Bronchial epithelial cell (primary cell): ENCODE measurements around the gene IFI27L2. TPM values are rescaled to one million over a fixed set of nuclear protein-coding genes. Genes with fewer than 3 reads are reported as not detected.

Source experiments
- DNase-seq: peaks from one replicate; pipeline ENCODE4 v3.0.0-alpha.2; 2010; ENCODE audit warnings: low read depth
- FAIRE-seq: peaks from 2 replicates; lab custom pipeline; 2011; peaks lifted over from hg19 to GRCh38; lab: Jason Lieb, UNC
- H3K27me3 ChIP-seq: 2 replicates; pipeline ENCODE4 v1.5.1; 2011; ENCODE audit warnings: low read length; ENCODE audit not compliant: control insufficient read depth, insufficient read depth
- H3K36me3 ChIP-seq: 2 replicates; pipeline ENCODE4 v1.5.1; 2011; ENCODE audit warnings: low read length; ENCODE audit not compliant: control insufficient read depth, insufficient read depth
- H3K4me3 ChIP-seq: 2 replicates; pipeline ENCODE4 v1.5.1; 2011; ENCODE audit warnings: mild to moderate bottlenecking, low read depth, low read length, control low read depth
- total RNA-seq: library from RNA; depleted of rRNA; stranded (reverse); fragments of >200 nt; gene quantifications from 2 replicates; pipeline ENCODE4 v1.2.1, GENCODE V29; 2014
- TF ChIP-seq, protein P1 (sequence below): IDR thresholded peaks from 2 replicates; pipeline ENCODE4 v1.5.1; 2011; ENCODE audit warnings: mild to moderate bottlenecking, moderate library complexity, low read length, control low read depth, inconsistent platforms; ENCODE audit not compliant: insufficient read depth, severe bottlenecking

IFI27L2 gene
- total RNA-seq, 1 donor from 2014 or later: 44.5 TPM

- TF ChIP-seq, protein P1, sequence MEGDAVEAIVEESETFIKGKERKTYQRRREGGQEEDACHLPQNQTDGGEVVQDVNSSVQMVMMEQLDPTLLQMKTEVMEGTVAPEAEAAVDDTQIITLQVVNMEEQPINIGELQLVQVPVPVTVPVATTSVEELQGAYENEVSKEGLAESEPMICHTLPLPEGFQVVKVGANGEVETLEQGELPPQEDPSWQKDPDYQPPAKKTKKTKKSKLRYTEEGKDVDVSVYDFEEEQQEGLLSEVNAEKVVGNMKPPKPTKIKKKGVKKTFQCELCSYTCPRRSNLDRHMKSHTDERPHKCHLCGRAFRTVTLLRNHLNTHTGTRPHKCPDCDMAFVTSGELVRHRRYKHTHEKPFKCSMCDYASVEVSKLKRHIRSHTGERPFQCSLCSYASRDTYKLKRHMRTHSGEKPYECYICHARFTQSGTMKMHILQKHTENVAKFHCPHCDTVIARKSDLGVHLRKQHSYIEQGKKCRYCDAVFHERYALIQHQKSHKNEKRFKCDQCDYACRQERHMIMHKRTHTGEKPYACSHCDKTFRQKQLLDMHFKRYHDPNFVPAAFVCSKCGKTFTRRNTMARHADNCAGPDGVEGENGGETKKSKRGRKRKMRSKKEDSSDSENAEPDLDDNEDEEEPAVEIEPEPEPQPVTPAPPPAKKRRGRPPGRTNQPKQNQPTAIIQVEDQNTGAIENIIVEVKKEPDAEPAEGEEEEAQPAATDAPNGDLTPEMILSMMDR: no peak
- FAIRE-seq: no peak
- Histone ChIP-seq H3K4me3 (no peak overlapping the region), H3K27me3 (peaks cover 2% of the 10 kb centered on the region), H3K36me3 (no peaks in the 10 kb centered on the region)
- no peak for DNase-seq
Measured at GRCh38 chr14:94170136-94170535, 40.7 kb upstream of the IFI27L2 start.

DNA sequence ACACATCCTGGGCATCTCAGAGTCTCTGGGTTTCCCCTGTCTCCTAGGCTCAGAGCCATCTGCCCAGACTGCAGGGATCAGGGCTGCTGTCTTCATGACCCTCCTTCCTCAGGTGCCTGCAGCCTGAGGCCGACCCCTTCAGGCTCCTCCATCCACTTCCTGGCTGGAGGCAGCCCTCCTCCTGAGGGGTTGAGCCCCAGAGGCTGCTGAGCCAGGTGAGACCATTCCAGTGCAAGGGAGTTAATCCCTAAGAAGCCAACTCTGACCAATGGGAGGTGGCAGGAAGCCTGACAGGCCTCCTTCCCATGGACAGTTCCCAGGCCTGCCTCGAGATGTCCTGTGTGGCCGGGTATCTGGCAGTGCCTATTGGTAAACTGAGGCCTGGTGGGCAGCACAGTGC lies 36.3 kb upstream of the IFI27L2 start:
- no peaks in the 10 kb centered on the region for H3K36me3 ChIP-seq
- peaks cover 6% of the 10 kb centered on the region for H3K27me3 ChIP-seq
- FAIRE-seq (no peak), DNase-seq (no peak)
- H3K4me3 ChIP-seq: no peak overlapping the region
- TF ChIP-seq, protein P1: no peak

GRCh38 chr14:94164685-94165431 lies 35.5 kb upstream of the IFI27L2 start:
- no peaks in the 10 kb centered on the region for H3K36me3 ChIP-seq
- TF ChIP-seq, protein P1: no peak
- DNase-seq (no peak), FAIRE-seq (no peak)
- peaks cover 6% of the 10 kb centered on the region for H3K27me3 ChIP-seq
- H3K4me3 ChIP-seq: no peak overlapping the region

GRCh38 chr14:94163796-94164195 lies 34.4 kb upstream of the IFI27L2 start:
- no peak for DNase-seq
- Histone ChIP-seq H3K4me3 (no peak overlapping the region), H3K36me3 (no peaks in the 10 kb centered on the region), H3K27me3 (peaks cover 6% of the 10 kb centered on the region)
- TF ChIP-seq, protein P1: no peak
- no peak for FAIRE-seq

DNA sequence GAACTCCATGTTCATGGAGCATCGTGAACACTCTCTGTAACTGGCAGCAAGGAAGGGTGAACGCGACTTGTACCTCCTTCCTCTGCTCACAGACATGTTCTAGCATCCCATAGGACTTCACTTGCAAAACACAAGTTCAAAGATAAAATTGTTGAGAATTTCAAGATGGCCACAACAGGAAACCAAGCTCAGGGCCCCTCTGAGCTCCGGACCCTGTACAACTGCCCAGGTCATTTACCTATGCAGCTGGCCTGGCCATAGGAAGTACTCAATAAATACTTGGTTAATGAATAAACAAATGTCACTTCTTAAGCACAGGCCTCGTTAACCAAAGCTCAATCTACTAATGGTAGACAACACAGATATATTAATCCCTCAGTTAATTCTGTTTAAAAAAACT lies 33.1 kb upstream of the IFI27L2 start:
- DNase-seq (no peak), FAIRE-seq (no peak)
- Histone ChIP-seq H3K4me3 (no peak overlapping the region), H3K27me3 (peaks cover 6% of the 10 kb centered on the region), H3K36me3 (no peaks in the 10 kb centered on the region)
- TF ChIP-seq, protein P1: no peak

DNA sequence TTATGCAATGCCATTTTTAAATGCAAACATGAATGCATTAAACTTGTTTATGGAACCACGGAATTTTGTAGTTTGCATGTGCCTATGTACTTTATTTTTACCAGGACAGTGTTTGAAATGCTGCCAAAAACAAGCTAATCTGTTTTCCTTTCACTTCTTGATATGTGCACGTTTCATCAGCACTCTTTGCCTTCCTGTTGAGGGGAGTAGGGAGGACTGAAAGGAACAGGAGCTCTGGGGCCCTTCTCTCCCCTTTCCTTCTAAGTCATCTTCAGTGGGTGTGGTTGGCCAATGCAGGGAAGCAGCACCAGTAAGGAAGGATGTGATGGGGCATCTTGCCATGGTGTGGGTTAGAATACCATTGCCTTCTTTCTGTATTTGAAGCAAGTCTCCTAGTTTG lies 32.6 kb upstream of the IFI27L2 start:
- FAIRE-seq: no peak
- no peak for DNase-seq
- peaks cover 6% of the 10 kb centered on the region for H3K27me3 ChIP-seq
- TF ChIP-seq, protein P1: no peak
- no peaks in the 10 kb centered on the region for H3K36me3 ChIP-seq
- H3K4me3 ChIP-seq: no peak overlapping the region
